SK-N-SH treated with all-trans-retinoic acid at 6 μM for 48 hours (cell line): Measurements from ENCODE around the gene CTXND2.
A peak's percentile ranks its signal among the peaks of the same experiment; 100 is the strongest.
"Not testable (repeated sequence)": the region's sequence is repeated elsewhere in the genome, so short reads cannot be mapped to it uniquely, and the experiment has no call there.

Source experiments
- ATAC-seq: fragments of 200-7000 bp; cut with Tn5 transposase; 3 replicates; pipeline ENCODE4 v1.9.1; 2020; ENCODE audit warnings: mild to moderate bottlenecking, moderate library complexity
- ARNTL ChIP-seq: fragments of 450-650 bp; formaldehyde crosslinking; IDR thresholded peaks from 2 replicates; pipeline ENCODE4 v1.5.0; 2020; ENCODE audit warnings: low read depth, mild to moderate bottlenecking, moderate library complexity, borderline replicate concordance
- BACH2 ChIP-seq: fragments of 250-450 bp; sonication (Bioruptor Pico); IDR thresholded peaks from 2 replicates; pipeline ENCODE4 v1.9.0; 2021; ENCODE audit warnings: mild to moderate bottlenecking, borderline replicate concordance
- CSDC2 ChIP-seq: fragments of 250-450 bp; sonication (Bioruptor Pico); IDR thresholded peaks from 2 replicates; pipeline ENCODE4 v1.5.0; 2020; ENCODE audit warnings: mild to moderate bottlenecking, moderate library complexity
- CSRNP3 ChIP-seq: fragments of 250-450 bp; sonication (Bioruptor Pico); IDR thresholded peaks from 2 replicates; pipeline ENCODE4 v1.5.1; 2021; ENCODE audit warnings: mild to moderate bottlenecking, moderate library complexity
- ESRRG ChIP-seq: fragments of 250-450 bp; sonication (Bioruptor Pico); IDR thresholded peaks from 2 replicates; pipeline ENCODE4 v1.6.1; 2021; ENCODE audit warnings: mild to moderate bottlenecking
- GLIS3 ChIP-seq: fragments of 250-450 bp; sonication (Bioruptor Pico); IDR thresholded peaks from 2 replicates; pipeline ENCODE4 v1.5.0; 2020; ENCODE audit warnings: mild to moderate bottlenecking, moderate library complexity
- OSR1 ChIP-seq: fragments of 250-450 bp; sonication (Bioruptor Pico); IDR thresholded peaks from 2 replicates; pipeline ENCODE4 v1.8.0; 2022; ENCODE audit warnings: moderate library complexity, mild to moderate bottlenecking, inconsistent platforms
- POU6F1 ChIP-seq: fragments of 250-450 bp; sonication (Bioruptor Pico); IDR thresholded peaks from 2 replicates; pipeline ENCODE4 v1.8.0; 2021; ENCODE audit warnings: low read depth, mild to moderate bottlenecking, moderate library complexity, borderline replicate concordance
- PPARA ChIP-seq: fragments of 250-450 bp; sonication (Bioruptor Pico); IDR thresholded peaks from 2 replicates; pipeline ENCODE4 v1.5.0; 2020; ENCODE audit warnings: mild to moderate bottlenecking, borderline replicate concordance
- RARB ChIP-seq: fragments of 250-450 bp; sonication (Bioruptor Pico); IDR thresholded peaks from 2 replicates; pipeline ENCODE4 v1.8.0; 2021; ENCODE audit warnings: mild to moderate bottlenecking, moderate library complexity
- TCF4 ChIP-seq: fragments of 250-450 bp; sonication (Bioruptor Pico); IDR thresholded peaks from 2 replicates; pipeline ENCODE4 v1.8.0; 2021; ENCODE audit warnings: mild to moderate bottlenecking, moderate library complexity, borderline replicate concordance
- TOX ChIP-seq: fragments of 250-450 bp; sonication (Bioruptor Pico); IDR thresholded peaks from 2 replicates; pipeline ENCODE4 v1.8.0; 2021; ENCODE audit warnings: mild to moderate bottlenecking, moderate library complexity, borderline replicate concordance
- ZC3H10 ChIP-seq: fragments of 250-450 bp; sonication (Bioruptor Pico); IDR thresholded peaks from 2 replicates; pipeline ENCODE4 v1.5.1; 2021; ENCODE audit warnings: mild to moderate bottlenecking, moderate library complexity
- ZFP3 ChIP-seq: fragments of 250-450 bp; sonication (Bioruptor Pico); IDR thresholded peaks from 2 replicates; pipeline ENCODE4 v1.5.0; 2020; ENCODE audit warnings: mild to moderate bottlenecking, moderate library complexity
- ZNF8 ChIP-seq: fragments of 450-650 bp; formaldehyde crosslinking; IDR thresholded peaks from 2 replicates; pipeline ENCODE4 v1.5.0; 2020; ENCODE audit warnings: mild to moderate bottlenecking, moderate library complexity
- TF ChIP-seq, protein P1 (sequence below): fragments of 250-450 bp; sonication (Bioruptor Pico); IDR thresholded peaks from 2 replicates; pipeline ENCODE4 v1.8.0; 2020; ENCODE audit warnings: mild to moderate bottlenecking, moderate library complexity, borderline replicate concordance
- TF ChIP-seq, protein P2 (sequence below): fragments of 250-450 bp; sonication (Bioruptor Pico); IDR thresholded peaks from 2 replicates; pipeline ENCODE4 v1.5.0; 2020; ENCODE audit warnings: mild to moderate bottlenecking, moderate library complexity

CTXND2 gene

GRCh38 chr1:150925080-150925479 is 38.1 kb downstream of the CTXND2 start:
- no peak for TF ChIP-seq TCF4 (CRISPR knock-in tag)
- TF ChIP-seq, all 23 proteins: peak for 0
- no peak for ATAC-seq

- peak; percentile 97 for ATAC-seq
- TF ChIP-seq, protein P1, sequence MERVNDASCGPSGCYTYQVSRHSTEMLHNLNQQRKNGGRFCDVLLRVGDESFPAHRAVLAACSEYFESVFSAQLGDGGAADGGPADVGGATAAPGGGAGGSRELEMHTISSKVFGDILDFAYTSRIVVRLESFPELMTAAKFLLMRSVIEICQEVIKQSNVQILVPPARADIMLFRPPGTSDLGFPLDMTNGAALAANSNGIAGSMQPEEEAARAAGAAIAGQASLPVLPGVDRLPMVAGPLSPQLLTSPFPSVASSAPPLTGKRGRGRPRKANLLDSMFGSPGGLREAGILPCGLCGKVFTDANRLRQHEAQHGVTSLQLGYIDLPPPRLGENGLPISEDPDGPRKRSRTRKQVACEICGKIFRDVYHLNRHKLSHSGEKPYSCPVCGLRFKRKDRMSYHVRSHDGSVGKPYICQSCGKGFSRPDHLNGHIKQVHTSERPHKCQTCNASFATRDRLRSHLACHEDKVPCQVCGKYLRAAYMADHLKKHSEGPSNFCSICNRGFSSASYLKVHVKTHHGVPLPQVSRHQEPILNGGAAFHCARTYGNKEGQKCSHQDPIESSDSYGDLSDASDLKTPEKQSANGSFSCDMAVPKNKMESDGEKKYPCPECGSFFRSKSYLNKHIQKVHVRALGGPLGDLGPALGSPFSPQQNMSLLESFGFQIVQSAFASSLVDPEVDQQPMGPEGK = peak; percentile 93; the same call in 1 of the 2 replicates
- TF ChIP-seq POU6F1 (CRISPR knock-in tag) (0 out of 2 replicates have a peak, but pooled peaks have one; percentile 11), ZC3H10 (no peak), TOX (CRISPR knock-in tag) (0 out of 2 replicates have a peak, but pooled peaks have one; percentile 18), ARNTL (CRISPR knock-in tag) (no peak), CSRNP3 (CRISPR knock-in tag) (no peak), ZNF8 (CRISPR knock-in tag) (no peak), GLIS3 (CRISPR knock-in tag) (no peak), TCF4 (CRISPR knock-in tag) (no peak), RARB (CRISPR knock-in tag) (no peak)
- TF ChIP-seq, protein P2, sequence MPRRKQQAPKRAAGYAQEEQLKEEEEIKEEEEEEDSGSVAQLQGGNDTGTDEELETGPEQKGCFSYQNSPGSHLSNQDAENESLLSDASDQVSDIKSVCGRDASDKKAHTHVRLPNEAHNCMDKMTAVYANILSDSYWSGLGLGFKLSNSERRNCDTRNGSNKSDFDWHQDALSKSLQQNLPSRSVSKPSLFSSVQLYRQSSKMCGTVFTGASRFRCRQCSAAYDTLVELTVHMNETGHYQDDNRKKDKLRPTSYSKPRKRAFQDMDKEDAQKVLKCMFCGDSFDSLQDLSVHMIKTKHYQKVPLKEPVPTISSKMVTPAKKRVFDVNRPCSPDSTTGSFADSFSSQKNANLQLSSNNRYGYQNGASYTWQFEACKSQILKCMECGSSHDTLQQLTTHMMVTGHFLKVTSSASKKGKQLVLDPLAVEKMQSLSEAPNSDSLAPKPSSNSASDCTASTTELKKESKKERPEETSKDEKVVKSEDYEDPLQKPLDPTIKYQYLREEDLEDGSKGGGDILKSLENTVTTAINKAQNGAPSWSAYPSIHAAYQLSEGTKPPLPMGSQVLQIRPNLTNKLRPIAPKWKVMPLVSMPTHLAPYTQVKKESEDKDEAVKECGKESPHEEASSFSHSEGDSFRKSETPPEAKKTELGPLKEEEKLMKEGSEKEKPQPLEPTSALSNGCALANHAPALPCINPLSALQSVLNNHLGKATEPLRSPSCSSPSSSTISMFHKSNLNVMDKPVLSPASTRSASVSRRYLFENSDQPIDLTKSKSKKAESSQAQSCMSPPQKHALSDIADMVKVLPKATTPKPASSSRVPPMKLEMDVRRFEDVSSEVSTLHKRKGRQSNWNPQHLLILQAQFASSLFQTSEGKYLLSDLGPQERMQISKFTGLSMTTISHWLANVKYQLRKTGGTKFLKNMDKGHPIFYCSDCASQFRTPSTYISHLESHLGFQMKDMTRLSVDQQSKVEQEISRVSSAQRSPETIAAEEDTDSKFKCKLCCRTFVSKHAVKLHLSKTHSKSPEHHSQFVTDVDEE (CRISPR knock-in tag) = no peak
Observed at GRCh38 chr1:150926097-150926741, 39.3 kb downstream of the CTXND2 start, which contains the start of gene SETDB1. SETDB1 (plus strand) TSS chr1:150926363; CDS start chr1:150927715, 1,352 bp downstream.

DNA sequence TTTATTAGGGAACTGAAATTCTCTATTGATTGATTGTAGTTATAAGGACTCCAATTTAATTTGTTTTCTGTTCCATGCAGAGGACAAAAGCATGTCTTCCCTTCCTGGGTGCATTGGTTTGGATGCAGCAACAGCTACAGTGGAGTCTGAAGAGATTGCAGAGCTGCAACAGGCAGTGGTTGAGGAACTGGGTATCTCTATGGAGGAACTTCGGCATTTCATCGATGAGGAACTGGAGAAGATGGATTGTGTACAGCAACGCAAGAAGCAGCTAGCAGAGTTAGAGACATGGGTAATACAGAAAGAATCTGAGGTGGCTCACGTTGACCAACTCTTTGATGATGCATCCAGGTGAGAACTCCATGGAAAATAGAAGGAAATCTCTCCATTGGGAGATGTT is 40.7 kb downstream of the CTXND2 start:
- TF ChIP-seq ZC3H10 (no peak), CSDC2 (CRISPR knock-in tag) (no peak), OSR1 (no peak), BACH2 (no peak), PPARA (no peak), CSRNP3 (CRISPR knock-in tag) (no peak), ZFP3 (CRISPR knock-in tag) (no peak), ESRRG (CRISPR knock-in tag) (no peak)
- no peak for ATAC-seq

DNA sequence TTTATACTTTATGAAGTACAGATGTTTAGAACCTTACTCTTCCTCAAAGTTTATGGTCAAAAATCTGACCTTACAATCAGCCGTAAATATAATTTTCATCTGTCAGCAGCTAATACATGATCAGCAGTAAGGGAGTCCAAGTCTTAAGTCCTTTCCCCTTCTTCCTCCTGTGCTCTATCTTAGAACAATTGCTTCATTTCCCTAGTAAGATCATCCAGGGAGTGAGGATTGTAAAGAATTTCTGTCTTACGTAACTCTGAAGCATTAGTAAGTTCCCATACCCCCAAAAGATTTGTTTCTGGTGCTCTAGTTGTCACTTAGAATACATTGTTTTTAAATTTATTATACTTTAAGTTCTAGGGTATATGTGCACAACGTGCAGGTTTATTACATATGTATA is 41.4 kb downstream of the CTXND2 start:
- no peak for ATAC-seq
- TF ChIP-seq ARNTL (CRISPR knock-in tag) = no peak
- TF ChIP-seq ZC3H10 = no peak

DNA sequence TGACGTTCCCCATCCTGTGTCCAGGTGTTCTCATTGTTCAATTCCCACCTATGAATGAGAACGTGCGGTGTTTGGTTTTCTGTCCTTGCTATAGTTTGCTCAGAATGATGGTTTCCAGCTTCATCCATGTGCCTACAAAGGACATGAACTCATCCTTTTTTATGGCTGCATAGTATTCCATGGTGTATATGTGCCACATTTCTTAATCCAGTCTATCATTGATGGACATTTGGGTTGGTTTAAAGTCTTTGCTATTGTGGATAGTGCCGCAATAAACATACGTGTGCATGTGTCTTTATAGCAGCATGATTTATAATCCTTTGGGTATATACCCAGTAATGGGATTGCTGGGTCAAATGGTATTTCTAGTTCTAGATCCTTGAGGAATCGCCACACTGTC is 41.8 kb downstream of the CTXND2 start:
- ATAC-seq = not testable (repeated sequence)
